IMR-90 (cell line): ENCODE measurements around the gene POLD3. TPM values are rescaled to one million over a fixed set of nuclear protein-coding genes. Genes with fewer than 3 reads are reported as not detected.

Experiments used
- ATAC-seq: fragments of 200-7000 bp; cut with Tn5 transposase; 2 replicates; pipeline ENCODE4 v1.9.1; 2020; ENCODE audit warnings: low read depth, mild to moderate bottlenecking, moderate library complexity
- BruUV-seq: library from RNA; stranded (reverse); fragments of 400-500 nt; replicated peaks from 2 replicates; lab custom pipeline; 2021; lab: Mats Ljungman, UMichigan
- CTCF ChIA-PET: fragments of 300-600 bp; formaldehyde crosslinking; extraction: SDS; loops from one replicate; lab custom pipeline; 2021; ENCODE audit warnings: antibody characterized with exemption; lab: Yijun Ruan, JAX
- POLR2A ChIA-PET: fragments of 300-600 bp; sonication (Branson Sonifier 250); formaldehyde crosslinking; loops from one replicate; lab custom pipeline; 2022; ENCODE audit warnings: antibody characterized with exemption; ENCODE audit not compliant: unreplicated experiment; lab: Charles Lee
- DNase-seq: peaks from one replicate; pipeline ENCODE4 v3.0.0; 2013
- H2AFZ ChIP-seq: replicated peaks from 2 replicates; pipeline ENCODE3; 2013; ENCODE audit warnings: low read length, mild to moderate bottlenecking; ENCODE audit not compliant: poor library complexity
- H2AK5ac ChIP-seq: 2 replicates; pipeline ENCODE4 v1.6.1; 2013; ENCODE audit warnings: low read depth, low read length, inconsistent platforms
- H2AK9ac ChIP-seq: replicated peaks from 2 replicates; pipeline ENCODE3; 2013; ENCODE audit warnings: mild to moderate bottlenecking, low read depth, low read length, moderate library complexity; ENCODE audit not compliant: poor library complexity
- H2BK120ac ChIP-seq: 2 replicates; pipeline ENCODE4 v1.6.1; 2013; ENCODE audit warnings: low read depth, low read length, inconsistent platforms
- H2BK15ac ChIP-seq: 3 replicates; pipeline ENCODE4 v1.6.1; 2013; ENCODE audit warnings: low read depth, low read length, inconsistent platforms
- H2BK20ac ChIP-seq: 2 replicates; pipeline ENCODE4 v1.6.1; 2013; ENCODE audit warnings: low read depth, mild to moderate bottlenecking, inconsistent platforms, low read length, moderate library complexity
- H2BK5ac ChIP-seq: 2 replicates; pipeline ENCODE4 v1.6.1; 2013; ENCODE audit warnings: mild to moderate bottlenecking, low read depth, low read length, inconsistent platforms; ENCODE audit not compliant: poor library complexity, severe bottlenecking
- H3K14ac ChIP-seq: replicated peaks from 2 replicates; pipeline ENCODE4 v1.6.1; 2013; ENCODE audit warnings: low read depth, low read length, inconsistent platforms
- H3K18ac ChIP-seq: 2 replicates; pipeline ENCODE4 v1.6.1; 2013; ENCODE audit warnings: low read depth, low read length, control low read depth
- H3K23ac ChIP-seq: 2 replicates; pipeline ENCODE4 v1.6.1; 2013; ENCODE audit warnings: low read depth, low read length, inconsistent platforms
- H3K27ac ChIP-seq: 2 replicates; pipeline ENCODE4 v1.5.1; 2013; ENCODE audit warnings: mild to moderate bottlenecking, control low read depth, low read length; ENCODE audit not compliant: insufficient read depth
- H3K27me3 ChIP-seq: 2 replicates; pipeline ENCODE4 v1.6.1; 2013; ENCODE audit warnings: low read length; ENCODE audit not compliant: control insufficient read depth, insufficient read depth
- H3K36me3 ChIP-seq: 2 replicates; pipeline ENCODE4 v1.6.1; 2013; ENCODE audit warnings: low read length, mixed read lengths; ENCODE audit not compliant: control insufficient read depth, insufficient read depth
- H3K4ac ChIP-seq: 2 replicates; pipeline ENCODE4 v1.6.1; 2013; ENCODE audit warnings: low read depth, low read length, inconsistent platforms
- H3K4me1 ChIP-seq: 2 replicates; pipeline ENCODE4 v1.6.1; 2013; ENCODE audit warnings: low read length, mixed read lengths; ENCODE audit not compliant: control insufficient read depth, insufficient read depth
- H3K4me2 ChIP-seq: 2 replicates; pipeline ENCODE4 v1.6.1; 2013; ENCODE audit warnings: low read depth, mild to moderate bottlenecking, control low read depth, low read length, moderate library complexity
- H3K4me3 ChIP-seq: 2 replicates; pipeline ENCODE4 v1.5.1; 2013; ENCODE audit warnings: low read depth, mild to moderate bottlenecking, control low read depth, low read length, moderate library complexity; ENCODE audit not compliant: insufficient read depth
- H3K56ac ChIP-seq: 2 replicates; pipeline ENCODE4 v1.6.1; 2013; ENCODE audit warnings: low read length, inconsistent platforms; ENCODE audit not compliant: insufficient read depth; ENCODE audit errors: extremely low read depth
- H3K79me1 ChIP-seq, 2 experiments: 2 replicates each; pipeline ENCODE4 v1.6.1; 2013; ENCODE audit warnings: low read length in 2 of 2, inconsistent platforms in 1 of 2, low read depth in 1 of 2
- H3K9ac ChIP-seq: 2 replicates; pipeline ENCODE4 v1.6.1; 2013; ENCODE audit warnings: low read depth, low read length, control low read depth
- H3K9me1 ChIP-seq: 2 replicates; pipeline ENCODE4 v1.6.1; 2013; ENCODE audit warnings: low read length, inconsistent platforms; ENCODE audit not compliant: insufficient read depth
- H3K9me3 ChIP-seq: 2 replicates; pipeline ENCODE4 v1.6.1; 2013; ENCODE audit warnings: low read length; ENCODE audit not compliant: control insufficient read depth, insufficient read depth
- H4K20me1 ChIP-seq: 2 replicates; pipeline ENCODE4 v1.6.1; 2013; ENCODE audit warnings: low read length, inconsistent platforms; ENCODE audit not compliant: insufficient read depth
- H4K5ac ChIP-seq: 2 replicates; pipeline ENCODE4 v1.6.1; 2013; ENCODE audit warnings: mild to moderate bottlenecking, low read depth, low read length, control low read depth
- H4K8ac ChIP-seq, 2 experiments: 2 replicates each; pipeline ENCODE4 v1.6.1; 2013; ENCODE audit warnings: low read depth in 2 of 2, low read length in 2 of 2, control low read depth in 1 of 2, inconsistent platforms in 1 of 2
- H4K91ac ChIP-seq: 2 replicates; pipeline ENCODE4 v1.6.1; 2013; ENCODE audit warnings: low read depth, low read length, inconsistent platforms; ENCODE audit not compliant: insufficient read depth
- BHLHE40 ChIP-seq: fragments of 150-350 bp; IDR thresholded peaks from 2 replicates; pipeline ENCODE4 v1.6.1; 2016; ENCODE audit warnings: mild to moderate bottlenecking, low read depth, low read length
- CEBPB ChIP-seq: IDR thresholded peaks from 2 replicates; pipeline ENCODE4 v1.6.1; 2012; ENCODE audit warnings: low read depth, low read length, improper control_type of control experiment
- FOS ChIP-seq: fragments of 150-350 bp; IDR thresholded peaks from 2 replicates; pipeline ENCODE4 v1.6.1; 2016; ENCODE audit warnings: low read depth, low read length
- MAFK ChIP-seq: IDR thresholded peaks from 2 replicates; pipeline ENCODE4 v1.6.1; 2012; ENCODE audit warnings: low read depth, low read length, improper control_type of control experiment
- MAZ ChIP-seq: IDR thresholded peaks from 2 replicates; pipeline ENCODE4 v1.6.1; 2012; ENCODE audit warnings: low read depth, mild to moderate bottlenecking, low read length, improper control_type of control experiment, moderate library complexity, borderline replicate concordance
- MXI1 ChIP-seq: IDR thresholded peaks from 2 replicates; pipeline ENCODE4 v1.6.1; 2012; ENCODE audit warnings: low read depth, mild to moderate bottlenecking, low read length, moderate library complexity, borderline replicate concordance
- NFE2L2 ChIP-seq: fragments of 150-350 bp; IDR thresholded peaks from 2 replicates; pipeline ENCODE4 v1.6.1; 2016; ENCODE audit warnings: low read depth, mild to moderate bottlenecking, low read length
- POLR2A ChIP-seq: IDR thresholded peaks from 2 replicates; pipeline ENCODE4 v1.6.1; 2012; ENCODE audit warnings: mild to moderate bottlenecking, low read depth, low read length
- RCOR1 ChIP-seq: IDR thresholded peaks from 2 replicates; pipeline ENCODE4 v1.6.1; 2012; ENCODE audit warnings: mild to moderate bottlenecking, low read length, improper control_type of control experiment; ENCODE audit not compliant: insufficient replicate concordance
- RFX5 ChIP-seq: IDR thresholded peaks from 2 replicates; pipeline ENCODE4 v1.8.0; 2012; ENCODE audit warnings: low read depth, mild to moderate bottlenecking, low read length, moderate library complexity
- SMC3 ChIP-seq: fragments of 150-350 bp; IDR thresholded peaks from 2 replicates; pipeline ENCODE4 v1.6.1; 2016; ENCODE audit warnings: low read depth, mild to moderate bottlenecking, antibody characterized with exemption, low read length, moderate library complexity
- USF2 ChIP-seq: fragments of 150-350 bp; IDR thresholded peaks from 2 replicates; pipeline ENCODE4 v1.6.1; 2017; ENCODE audit warnings: mild to moderate bottlenecking, antibody characterized with exemption, low read length, low read depth
- WGBS, 2 experiments: methylation state at CpG; one replicate each; pipeline versions ENCODE4 v1.1.5 to v1.1.7; 2013; ENCODE audit warnings: missing lambda C conversion rate in 2 of 2; ENCODE audit not compliant: insufficient read length in 1 of 2; ENCODE audit errors: extremely low coverage in 2 of 2; 5-methylcytosine and 5-hydroxymethylcytosine counted together
- dilution Hi-C: fragments of 300-500 bp; cut with HindIII; formaldehyde crosslinking; loops from one replicate; pipeline ENCODE4 v1.14.3; 2018; ENCODE audit warnings: low sequenced_read_pairs; ENCODE audit not compliant: unreplicated experiment
- in situ Hi-C: fragments of 300-500 bp; cut with MboI; formaldehyde crosslinking; loops from 3 replicates; pipeline ENCODE4 v1.14.3; 2019; ENCODE audit warnings: low sequenced_read_pairs, inconsistent platforms, mixed read lengths
- intact Hi-C: fragments of 100-400 bp; cut with micrococcal nuclease; formaldehyde crosslinking; loops from 2 replicates; pipeline ENCODE4 v1.10.0; 2022
- polyA plus RNA-seq, 3 experiments: library from polyadenylated mRNA; depleted of rRNA; stranded (reverse); fragments of >200 nt; gene quantifications; 2 replicates each; pipeline ENCODE4 v1.2.3, GENCODE V29; 2012; ENCODE audit warnings: low replicate concordance in 1 of 3
- total RNA-seq: library from RNA; depleted of rRNA; stranded (reverse); fragments of >200 nt; gene quantifications from 2 replicates; pipeline ENCODE4 v1.2.3, GENCODE V29; 2012
- TF ChIP-seq, protein P1 (sequence below): conservative IDR thresholded peaks from 2 replicates; pipeline ENCODE4 v1.5.1; 2012; ENCODE audit warnings: mild to moderate bottlenecking, low read depth, low read length, improper control_type of control experiment

Gene POLD3
- total and polyA plus RNA-seq, 2 of the 4 experiments (the other 2 are of a cell fraction), result 9.1 to 9.2 TPM

DNA sequence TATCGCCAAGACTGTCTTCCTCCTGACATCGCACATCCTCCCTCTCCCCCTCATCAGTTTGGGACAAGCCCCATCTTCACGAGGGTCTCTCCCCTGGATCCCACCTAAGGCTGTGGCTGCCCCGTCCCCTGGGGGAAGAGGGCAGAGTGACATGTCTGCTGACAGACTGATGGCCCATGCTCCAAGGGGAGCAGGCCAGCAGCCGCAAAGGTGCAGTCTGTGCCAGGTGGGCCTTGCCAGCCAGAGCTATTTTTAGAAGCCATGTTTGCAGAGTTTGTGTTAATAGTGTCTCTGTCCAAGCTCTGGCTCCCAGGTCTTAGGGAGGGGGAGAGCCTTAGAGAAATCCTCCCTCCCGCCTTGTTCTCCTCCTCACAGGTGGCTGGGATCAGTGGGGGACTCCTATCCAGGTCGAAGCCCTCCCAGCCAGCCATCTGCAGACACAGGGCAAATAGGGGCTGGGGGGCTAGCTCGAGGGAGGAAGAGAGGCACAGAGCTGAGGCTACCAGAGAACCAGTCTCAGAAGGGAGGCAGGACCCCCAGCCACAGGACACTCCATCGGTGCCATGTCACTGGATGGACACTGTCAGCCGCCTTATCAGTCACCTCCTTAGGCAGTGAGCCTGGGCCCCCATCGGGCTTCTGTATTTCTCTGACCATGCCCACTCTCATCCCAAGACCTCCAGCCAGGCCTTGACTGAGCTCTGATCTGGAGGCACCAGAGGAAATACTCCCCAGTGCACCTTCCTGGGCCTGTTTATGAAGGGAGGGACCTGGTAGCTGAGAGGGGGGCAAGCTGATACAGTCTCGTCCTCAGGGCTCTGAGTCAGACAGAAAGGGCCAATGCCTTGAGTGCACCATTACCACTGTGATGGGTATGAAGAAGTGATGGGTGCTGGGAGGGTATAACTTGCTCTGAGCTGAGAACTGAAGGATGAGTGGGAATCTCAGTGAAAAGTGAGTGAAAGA is 89.6 kb downstream of the POLD3 start:
- H3K23ac ChIP-seq, result no peak overlapping the region
- no peak overlapping the region; the same call in 1 of the 2 replicates for H4K5ac ChIP-seq
- H3K9ac ChIP-seq, result no peak overlapping the region
- H4K91ac ChIP-seq, result no peak overlapping the region
- peaks cover 3% of the 10 kb centered on the region; the same call in 1 of the 2 replicates for H3K9me3 ChIP-seq
- no peak overlapping the region for H2AFZ ChIP-seq
- H2BK15ac ChIP-seq, result peak overlapping the region; percentile 10; the same call in 1 of the 3 replicates
- ATAC-seq, result no peak
- H3K27ac ChIP-seq, result no peak overlapping the region
- H2AK9ac ChIP-seq, result no peak overlapping the region
- H3K56ac ChIP-seq, result no peak overlapping the region
- H4K8ac ChIP-seq, result no peak overlapping the region
- intact Hi-C loops (no loop called here), in situ Hi-C loops (no loop called here), dilution Hi-C loops (no loop called here)
- H2BK5ac ChIP-seq, result no peak overlapping the region
- no peaks in the 10 kb centered on the region for H3K27me3 ChIP-seq
- H2AK5ac ChIP-seq, result peak overlapping the region; percentile 29; the same call in 1 of the 2 replicates
- H3K4me1 ChIP-seq, result peaks cover 12% of the 10 kb centered on the region
- peak overlapping the region; percentile 15; the same call in 1 of the 2 replicates for H2BK20ac ChIP-seq
- 67% methylated on average over 1 of the region's 12 CpGs; no CpG with 5 or more reads in 1 of the 2 experiments for WGBS, 2 experiments
- H3K4ac ChIP-seq, result peak overlapping the region; percentile 35; the same call in 1 of the 2 replicates
- H3K79me1 ChIP-seq, result no peaks in the 10 kb centered on the region
- BruUV-seq, result no TSS peak
- DNase-seq, result peak; percentile 40
- no peaks in the 10 kb centered on the region for H4K20me1 ChIP-seq
- H3K14ac ChIP-seq, result no peak overlapping the region
- ChIA-PET POLR2A (no interaction called here), CTCF (no interaction called here)
- H3K4me2 ChIP-seq, result no peak overlapping the region
- peaks cover 2% of the 10 kb centered on the region for H3K9me1 ChIP-seq
- peak overlapping the region; percentile 38; the same call in 1 of the 2 replicates for H3K18ac ChIP-seq
- no peak overlapping the region for H2BK120ac ChIP-seq
- no peak overlapping the region for H3K4me3 ChIP-seq
- H3K36me3 ChIP-seq, result no peaks in the 10 kb centered on the region
- TF ChIP-seq, protein P1, sequence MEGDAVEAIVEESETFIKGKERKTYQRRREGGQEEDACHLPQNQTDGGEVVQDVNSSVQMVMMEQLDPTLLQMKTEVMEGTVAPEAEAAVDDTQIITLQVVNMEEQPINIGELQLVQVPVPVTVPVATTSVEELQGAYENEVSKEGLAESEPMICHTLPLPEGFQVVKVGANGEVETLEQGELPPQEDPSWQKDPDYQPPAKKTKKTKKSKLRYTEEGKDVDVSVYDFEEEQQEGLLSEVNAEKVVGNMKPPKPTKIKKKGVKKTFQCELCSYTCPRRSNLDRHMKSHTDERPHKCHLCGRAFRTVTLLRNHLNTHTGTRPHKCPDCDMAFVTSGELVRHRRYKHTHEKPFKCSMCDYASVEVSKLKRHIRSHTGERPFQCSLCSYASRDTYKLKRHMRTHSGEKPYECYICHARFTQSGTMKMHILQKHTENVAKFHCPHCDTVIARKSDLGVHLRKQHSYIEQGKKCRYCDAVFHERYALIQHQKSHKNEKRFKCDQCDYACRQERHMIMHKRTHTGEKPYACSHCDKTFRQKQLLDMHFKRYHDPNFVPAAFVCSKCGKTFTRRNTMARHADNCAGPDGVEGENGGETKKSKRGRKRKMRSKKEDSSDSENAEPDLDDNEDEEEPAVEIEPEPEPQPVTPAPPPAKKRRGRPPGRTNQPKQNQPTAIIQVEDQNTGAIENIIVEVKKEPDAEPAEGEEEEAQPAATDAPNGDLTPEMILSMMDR, result no peak
- no peak for TF ChIP-seq USF2
- no peak for TF ChIP-seq MXI1
- TF ChIP-seq RFX5, result no peak
- TF ChIP-seq RCOR1, result no peak
- no peak for TF ChIP-seq FOS
- no peak for TF ChIP-seq MAFK
- TF ChIP-seq MAZ, result no peak
- no peak for TF ChIP-seq BHLHE40
- no peak for TF ChIP-seq SMC3
- TF ChIP-seq POLR2A, result no peak
- no peak for TF ChIP-seq CEBPB
- TF ChIP-seq NFE2L2, result no peak
